Ammon's horn (tissue), 1 donor: Measurements from ENCODE around the gene SVBP.
A peak's percentile ranks its signal among the peaks of the same experiment; 100 is the strongest.
"Not testable (repeated sequence)": the region's sequence is repeated elsewhere in the genome, so short reads cannot be mapped to it uniquely, and the experiment has no call there.

Experiments used
- DNase-seq: peaks from one replicate; pipeline ENCODE4 v3.0.0-alpha.2; 2016; ENCODE audit warnings: low spot score

Gene SVBP

GRCh38 chr1:42841440-42842147 is 24.4 kb upstream of the SVBP start:
- no peak for DNase-seq

GRCh38 chr1:42841010-42841409 is 23.8 kb upstream of the SVBP start:
- no peak for DNase-seq

- peak; percentile 59 for DNase-seq
These were observed 21.4 kb upstream of the SVBP start for GRCh38 chr1:42838482-42839190.

GRCh38 chr1:42837709-42838108 is 20.5 kb upstream of the SVBP start:
- peak; percentile 27 for DNase-seq

- no peak for DNase-seq
These were observed 18.2 kb upstream of the SVBP start for GRCh38 chr1:42835422-42835821.

GRCh38 chr1:42834803-42835202 is 17.6 kb upstream of the SVBP start:
- no peak for DNase-seq

- DNase-seq, result peak; percentile 45
These were observed 16.8 kb upstream of the SVBP start for GRCh38 chr1:42833981-42834380.

- no peak for DNase-seq
These were observed 15.5 kb upstream of the SVBP start for GRCh38 chr1:42832641-42833240.

- no peak for DNase-seq
These were observed 14.1 kb upstream of the SVBP start for GRCh38 chr1:42831273-42831672.

GRCh38 chr1:42830631-42831030 is 13.4 kb upstream of the SVBP start:
- DNase-seq, result no peak

- no peak for DNase-seq
These were observed 8.0 kb upstream of the SVBP start for GRCh38 chr1:42825036-42825851.

- DNase-seq, result no peak
These were observed 7.4 kb upstream of the SVBP start for GRCh38 chr1:42824481-42825035.

GRCh38 chr1:42822800-42823392 is 5.7 kb upstream of the SVBP start:
- no peak for DNase-seq

- DNase-seq, result no peak
These were observed 4.5 kb upstream of the SVBP start for GRCh38 chr1:42821690-42822089.

GRCh38 chr1:42820813-42821212 is 3.6 kb upstream of the SVBP start:
- DNase-seq, result no peak

- no peak for DNase-seq
These were observed 779 bp upstream of the SVBP start for GRCh38 chr1:42817976-42818375.

GRCh38 chr1:42817440-42817767 is 207 bp upstream of the SVBP start:
- no peak for DNase-seq

GRCh38 chr1:42815941-42816584 is 1.1 kb downstream of the SVBP start:
- DNase-seq, result peak; percentile 35

GRCh38 chr1:42814815-42815214 is 2.4 kb downstream of the SVBP start:
- DNase-seq, result not testable (repeated sequence)

- DNase-seq, result no peak
These were observed 10.0 kb downstream of the SVBP start for GRCh38 chr1:42807056-42807668.

GRCh38 chr1:42806593-42806992 is 10.6 kb downstream of the SVBP start:
- no peak for DNase-seq
